ENCODE results near the gene CPN2. TPM values are rescaled to one million over a fixed set of nuclear protein-coding genes. Genes with fewer than 3 reads are reported as not detected.

The CPN2 gene
- total and polyA plus RNA-seq, 2 of the 8 experiments (the other 6 are each of a cell fraction or from before 2014, with no cell fraction given) = 0.03 TPM; not detected in 1

GRCh38 chr3:194370753-194371152, 19.6 kb upstream of the CPN2 start:
- Histone ChIP-seq H2AK5ac (ENCODE audit: low read depth, low read length) (0 out of 2 replicates have a peak overlapping the region, but pooled peaks have one; percentile 17), H3K36me3 (ENCODE audit: control insufficient read depth in 2 of 4, insufficient read depth in 4 of 4, low read length in 3 of 4) (no peaks in the 10 kb centered on the region), H3K23ac (ENCODE audit: insufficient read length) (no peak overlapping the region), H3K79me2 (ENCODE audit: control insufficient read depth in 1 of 2, insufficient read depth in 2 of 2, low read length in 2 of 2) (no peaks in the 10 kb centered on the region), H3K79me1 (ENCODE audit: low read depth, low read length) (no peaks in the 10 kb centered on the region), H2AFZ (ENCODE audit: low read length) (no peak overlapping the region), H4K5ac (ENCODE audit: insufficient read length, low read depth, low read length) (no peak overlapping the region), H3K27me3 (replicated peaks in 1 of 4; ENCODE audit: control insufficient read depth in 3 of 4, extremely low read depth in 1 of 4, insufficient read depth in 3 of 4, low read length in 3 of 4) (peaks cover 0 to 10% (median 2%) of the 10 kb centered on the region in 4 experiments; a peak in 3 of 7 replicates), H3K4me1 (replicated peaks in 1 of 4; ENCODE audit: control insufficient read depth in 3 of 4, insufficient read depth in 4 of 4, low read length in 3 of 4) (peaks cover 2 to 24% (median 12%) of the 10 kb centered on the region in 4 experiments), H3K18ac (ENCODE audit: extremely low read depth, low read length) (no peak overlapping the region; the same call in 1 of the 2 replicates), H2BK5ac (ENCODE audit: low read depth, low read length) (no peak overlapping the region), H3K4me2 (ENCODE audit: insufficient read depth in 1 of 2, low read depth in 2 of 2, low read length in 2 of 2) (no peak overlapping the region), H2BK20ac (ENCODE audit: low read length) (0 out of 2 replicates have a peak overlapping the region, but pooled peaks have one; percentile 61), H3K56ac (replicated peaks; ENCODE audit: insufficient read length, low read depth, low read length) (no peak overlapping the region), H4K8ac (ENCODE audit: extremely low read depth, insufficient read depth, low read length) (no peak overlapping the region), H2BK120ac (replicated peaks; ENCODE audit: low read depth, low read length) (no peak overlapping the region), H3K27ac (ENCODE audit: low read depth, low read length) (no peak overlapping the region), H3K4ac (replicated peaks; ENCODE audit: insufficient read length, low read depth, low read length) (no peak overlapping the region), H3K9me3 (ENCODE audit: insufficient read depth in 2 of 2, low read depth in 1 of 2, low read length in 1 of 2) (no peaks in the 10 kb centered on the region), H3K4me3 (ENCODE audit: extremely low read depth in 1 of 4, insufficient read depth in 2 of 4, low read depth in 3 of 4, low read length in 4 of 4) (no peak overlapping the region), H3K9ac (replicated peaks in 1 of 4; ENCODE audit: extremely low read depth in 1 of 4, low read depth in 3 of 4, low read length in 3 of 4) (no peak overlapping the region; a peak in 1 of 7 replicates), H3K14ac (ENCODE audit: insufficient read length) (no peak overlapping the region), H2BK12ac (ENCODE audit: low read depth, low read length) (0 out of 2 replicates have a peak overlapping the region, but pooled peaks have one; percentile 43), H3K23me2 (ENCODE audit: low read depth, low read length) (peaks cover 2% of the 10 kb centered on the region; the same call in 1 of the 2 replicates), H4K20me1 (replicated peaks in 1 of 2; ENCODE audit: control insufficient read depth in 1 of 2, insufficient read depth in 2 of 2, low read length in 2 of 2) (no peaks in the 10 kb centered on the region), H2BK15ac (ENCODE audit: low read length) (peak overlapping the region; percentile 92; the same call in 1 of the 2 replicates), H4K91ac (replicated peaks; ENCODE audit: insufficient read length, low read length) (no peak overlapping the region)
- POLR2A ChIA-PET (ENCODE audit: partially characterized antibody) = interaction anchor here (1.7 to 2.5 kb wide), 2 partner anchors 12 to 15 kb away, joined by 3 to 8 read pairs; no protein-coding TSS in a partner anchor
- DNase-seq (ENCODE audit: low read depth in 1 of 2, low spot score in 2 of 2) = no peak
- TF ChIP-seq PHF8 (conservative IDR thresholded peaks at IDR 0.05; ENCODE audit: low read depth, low read length) = no peak
- CTCF ChIA-PET (ENCODE audit: partially characterized antibody) = interaction anchor here (0.7 to 18.9 kb wide), 4 partner anchors 16 to 403 kb away, joined by 3 to 344 read pairs (median 6); no protein-coding TSS in a partner anchor
- no peak for FAIRE-seq
- WGBS, 2 experiments (ENCODE audit: extremely low coverage in 1 of 2, insufficient coverage in 1 of 2, insufficient read length in 1 of 2, insufficient replicate concordance in 2 of 2, low coverage in 1 of 2, low lambda C conversion rate in 2 of 2, missing lambda C conversion rate in 1 of 2) = 82 to 100% methylated on average over 3 to 7 of the region's 10 CpGs

All from H1 (cell line).